HG03066 (cell line): ENCODE measurements around the gene MAPRE2.
A peak's percentile ranks its signal among the peaks of the same experiment; 100 is the strongest.
"Not testable (repeated sequence)": the region's sequence is repeated elsewhere in the genome, so short reads cannot be mapped to it uniquely, and the experiment has no call there.

Source experiments
- ATAC-seq: cut with Tn5 transposase; IDR thresholded peaks from one replicate; pipeline ENCODE4 v1.9.1; 2021; ENCODE audit warnings: low read depth; ENCODE audit not compliant: unreplicated experiment

MAPRE2 gene

DNA sequence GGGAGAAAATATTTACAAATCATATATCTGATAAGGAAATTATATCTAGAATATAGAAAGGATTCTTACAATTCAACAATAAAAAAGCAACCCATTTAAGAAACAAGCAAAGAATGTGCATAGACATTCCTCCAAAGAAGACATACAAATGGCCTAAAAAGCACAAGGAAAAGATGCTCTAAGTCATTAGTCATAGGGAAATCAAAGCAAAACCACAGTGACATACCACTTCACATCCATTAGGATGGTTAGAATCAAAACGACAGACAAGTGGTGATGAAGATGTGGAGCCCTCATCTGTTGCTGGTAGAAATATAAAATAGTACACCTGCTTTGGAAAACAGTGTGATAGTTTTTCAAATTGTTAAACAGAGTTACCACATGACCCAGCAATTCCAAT, 48.2 kb downstream of the MAPRE2 start:
- no peak for ATAC-seq

DNA sequence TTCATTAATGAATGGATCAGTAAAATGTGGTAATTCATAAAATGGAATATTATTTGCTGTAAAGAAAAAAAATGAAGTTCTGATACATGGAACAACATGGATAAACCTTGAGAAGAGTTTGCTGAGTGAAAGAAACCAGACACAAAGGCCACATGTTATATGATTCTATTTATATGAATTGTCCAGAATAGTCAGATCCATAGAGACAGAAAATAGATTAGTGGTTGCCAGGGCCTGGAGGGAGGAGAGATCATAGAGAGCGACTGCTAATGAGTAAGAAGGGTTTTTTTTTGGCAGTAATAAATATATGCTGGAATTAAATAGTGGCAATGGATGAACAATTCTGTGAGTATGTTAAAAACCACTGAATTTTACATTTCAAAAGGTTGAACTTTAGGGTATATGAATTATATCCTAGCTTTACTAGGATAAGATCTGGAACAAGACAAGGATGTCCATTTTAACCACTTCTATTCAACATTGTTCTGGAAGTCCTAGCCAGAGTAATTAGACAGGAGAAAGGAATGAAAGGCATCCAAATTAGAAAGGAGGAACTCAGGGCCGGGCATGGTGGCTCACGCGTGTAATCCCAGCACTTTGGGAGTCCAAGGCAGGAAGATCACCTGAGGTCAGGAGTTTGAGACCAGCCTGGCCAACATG, 48.8 kb downstream of the MAPRE2 start:
- no peak for ATAC-seq

DNA sequence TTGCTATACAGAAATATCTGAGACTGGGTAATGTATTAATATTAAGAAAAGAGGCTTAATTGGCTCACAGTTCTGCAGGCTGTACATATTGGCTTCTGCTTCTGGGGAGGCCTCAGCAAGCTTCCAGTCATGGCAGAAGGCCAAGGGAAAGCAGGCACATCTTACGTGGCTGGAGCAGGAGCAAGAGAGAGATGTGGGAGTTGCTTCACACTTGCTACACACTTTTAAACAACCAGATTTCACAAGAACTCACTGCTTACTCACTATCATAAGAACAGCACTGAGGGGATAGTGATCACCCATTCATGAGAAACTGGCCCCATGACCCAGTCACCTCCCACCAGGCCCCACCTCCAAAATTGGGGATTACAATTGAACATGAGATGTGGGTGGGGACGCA, 50.6 kb downstream of the MAPRE2 start:
- no peak for ATAC-seq

DNA sequence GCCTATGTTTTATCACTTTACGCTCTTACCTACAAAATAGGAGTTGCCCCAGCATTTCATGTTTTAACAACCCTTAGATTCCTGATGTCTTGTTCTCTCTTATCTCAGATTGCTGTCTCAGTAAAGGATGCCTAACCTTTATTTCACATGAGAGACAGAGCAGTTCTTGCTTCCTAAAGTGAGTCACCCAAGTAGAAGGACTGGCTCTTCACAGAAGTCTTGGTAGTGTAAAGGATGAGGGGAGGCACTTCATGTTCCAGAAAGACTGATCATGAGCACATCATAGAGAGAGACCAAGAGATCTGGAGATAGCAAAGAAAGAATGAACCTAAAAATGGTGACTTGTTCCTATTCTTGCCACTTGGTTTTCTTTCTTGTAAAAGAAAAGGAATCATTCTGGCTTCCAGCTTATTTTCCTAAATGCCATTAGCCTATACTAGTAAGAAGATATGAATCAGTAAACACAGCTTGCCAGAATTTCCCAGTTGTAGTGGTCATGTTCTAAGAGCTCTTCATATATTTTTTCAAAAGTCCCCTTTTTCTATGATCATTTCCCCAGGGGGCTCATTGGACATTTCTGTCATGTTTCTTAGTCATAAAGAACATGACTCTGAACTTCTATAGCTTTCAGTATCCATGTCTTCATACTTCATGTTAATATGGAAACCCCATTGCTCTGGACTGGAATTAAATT, 54.9 kb downstream of the MAPRE2 start:
- peak; percentile 59 for ATAC-seq

DNA sequence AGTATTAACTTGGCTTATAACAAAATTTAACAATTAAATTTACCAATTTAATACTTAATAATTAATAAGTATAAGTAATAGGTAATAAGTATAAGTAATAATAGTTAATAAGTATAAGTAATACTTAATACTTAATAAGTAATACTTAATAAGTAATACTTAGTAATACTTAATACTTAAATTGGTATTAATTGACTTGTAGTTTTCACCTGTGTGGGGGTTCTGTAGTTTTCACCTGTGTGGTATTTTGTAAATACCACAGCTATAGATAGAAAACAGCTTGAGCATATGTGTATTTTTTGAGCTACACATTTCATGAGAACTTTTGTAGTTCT, 55.4 kb downstream of the MAPRE2 start:
- ATAC-seq, result no peak

DNA sequence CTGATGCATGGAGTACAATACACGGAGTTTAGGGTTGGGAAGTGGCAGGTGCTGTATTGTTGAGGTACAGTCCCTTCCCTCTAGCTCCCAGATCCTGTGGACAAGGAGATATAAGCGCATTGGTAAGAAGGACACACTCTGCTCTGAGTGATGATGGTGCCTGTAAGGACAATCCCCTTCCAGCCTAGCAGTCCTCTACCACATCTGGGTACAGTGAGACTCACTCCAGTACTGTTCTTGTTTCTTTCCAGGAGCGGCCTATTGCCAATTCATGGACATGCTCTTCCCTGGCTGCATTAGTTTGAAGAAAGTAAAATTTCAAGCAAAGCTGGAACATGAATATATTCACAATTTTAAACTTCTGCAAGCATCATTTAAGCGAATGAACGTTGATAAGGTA, 56.0 kb downstream of the MAPRE2 start:
- ATAC-seq, result no peak

DNA sequence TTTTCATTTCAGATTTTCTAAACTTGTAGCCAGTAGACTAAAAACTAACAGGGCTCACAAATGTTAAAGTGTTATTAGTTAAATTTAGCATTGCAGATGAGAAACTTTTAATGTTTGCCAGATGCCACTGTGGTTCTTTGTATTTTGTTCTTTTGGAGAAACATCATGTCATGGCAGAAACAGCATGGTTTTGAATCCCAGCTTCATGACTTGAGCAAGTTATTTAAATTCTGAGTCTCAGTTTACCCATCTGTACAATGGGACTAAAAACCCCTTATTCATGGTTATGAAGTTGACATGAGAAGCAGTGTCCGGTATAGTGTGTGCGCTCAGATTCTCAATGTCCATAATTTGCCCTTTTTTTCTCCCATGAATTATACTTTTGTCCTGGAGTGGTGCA, 56.5 kb downstream of the MAPRE2 start:
- ATAC-seq, result no peak

DNA sequence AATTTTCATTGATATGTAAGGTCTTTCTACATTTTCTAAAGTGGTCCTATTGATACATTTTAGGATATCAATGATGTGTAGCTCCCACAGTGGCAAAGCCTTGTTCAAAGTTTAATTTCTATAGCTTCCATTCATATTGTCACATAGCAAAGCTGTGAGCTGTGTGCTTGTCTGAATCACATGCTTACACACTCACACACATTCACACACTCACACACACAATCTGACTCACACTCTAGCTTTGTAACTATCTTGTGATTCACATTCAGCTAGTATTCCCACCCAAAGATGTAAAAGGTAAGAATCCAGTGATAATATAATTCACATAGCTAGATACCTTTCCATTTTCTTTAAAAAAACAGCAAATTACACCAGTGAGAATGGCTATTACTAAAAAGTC, 58.7 kb downstream of the MAPRE2 start:
- no peak for ATAC-seq

DNA sequence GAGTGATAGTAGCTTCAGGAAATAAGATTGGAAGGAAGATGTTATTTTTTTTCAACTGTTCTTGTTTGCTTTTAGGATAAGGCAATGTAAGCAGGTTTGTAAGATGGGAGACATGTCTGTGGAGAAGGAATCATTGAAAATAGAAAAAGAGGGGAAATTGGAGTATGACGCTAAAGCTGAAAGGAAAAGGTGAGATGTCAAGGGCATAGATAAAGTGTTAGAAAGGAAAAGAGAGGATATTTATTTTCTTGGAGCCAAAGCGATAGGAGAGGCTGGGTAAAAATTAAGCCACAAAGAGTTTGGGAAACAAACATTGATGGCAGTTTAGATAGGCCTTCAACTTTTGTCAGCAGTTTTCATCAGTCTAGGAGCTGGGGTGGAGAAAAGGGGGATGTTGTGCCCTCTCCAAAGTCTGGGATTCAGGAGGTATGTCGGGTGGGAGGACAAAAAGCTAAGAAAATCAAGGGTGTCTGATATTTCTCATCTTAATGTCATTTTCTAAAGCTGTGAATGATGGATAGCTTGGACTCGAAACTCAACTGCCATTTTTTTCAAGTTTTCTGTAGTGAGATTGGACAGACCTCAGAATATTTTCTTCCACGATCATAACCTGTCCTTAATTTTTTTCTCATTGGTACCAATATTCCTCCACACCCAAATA, 63.3 kb downstream of the MAPRE2 start:
- no peak for ATAC-seq

DNA sequence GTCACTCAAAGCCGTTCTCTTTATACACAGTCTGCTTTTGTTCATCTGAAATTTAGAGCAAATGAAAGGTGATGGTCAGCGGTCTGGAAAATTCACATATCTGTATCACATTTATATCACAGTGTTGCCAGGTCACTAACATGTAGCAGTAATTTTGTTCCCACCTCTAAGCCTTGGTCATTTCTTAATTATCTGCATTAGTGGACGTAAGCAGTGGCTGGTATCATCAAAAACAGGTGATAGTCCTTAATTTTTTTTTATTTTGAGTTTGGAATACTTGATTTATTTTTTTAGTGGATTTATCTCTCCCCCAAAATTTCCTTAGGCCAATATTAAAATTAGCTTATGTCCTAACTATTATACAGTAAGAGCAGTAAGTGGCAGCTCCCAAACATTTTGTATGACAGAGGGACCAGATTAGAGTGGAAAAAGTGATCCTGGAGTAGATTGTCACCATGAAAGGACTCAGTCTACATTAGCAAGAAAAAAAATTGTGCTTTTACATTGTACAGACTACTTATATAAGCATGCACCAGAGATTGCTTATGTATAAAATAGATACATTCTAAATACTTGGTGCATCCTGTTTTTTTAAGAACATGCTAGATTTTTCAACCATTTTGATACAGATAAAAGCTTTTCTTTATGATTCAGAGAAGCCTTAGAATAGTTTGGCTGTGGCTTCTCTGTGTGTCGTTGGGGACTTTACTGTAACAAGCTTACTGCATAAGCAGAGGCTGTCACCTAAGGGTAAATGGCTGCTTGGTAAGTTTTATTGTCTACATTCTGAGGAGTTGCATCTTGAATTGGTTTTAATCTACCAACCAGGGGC, 65.0 kb downstream of the MAPRE2 start:
- ATAC-seq, result no peak

DNA sequence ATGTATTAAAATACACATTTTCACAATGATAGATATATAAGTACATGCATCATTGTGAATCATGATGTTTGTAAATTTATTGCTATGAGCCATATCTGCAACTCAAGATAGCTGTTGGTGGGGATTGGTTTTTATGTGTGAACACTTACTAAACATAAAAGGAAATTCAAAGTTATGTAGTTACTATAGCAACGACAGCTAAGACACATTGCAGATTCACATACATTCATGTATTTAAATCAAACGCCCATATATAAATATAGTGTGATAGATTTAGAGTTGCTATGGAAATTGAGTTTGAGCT, 65.6 kb downstream of the MAPRE2 start:
- ATAC-seq, result no peak

DNA sequence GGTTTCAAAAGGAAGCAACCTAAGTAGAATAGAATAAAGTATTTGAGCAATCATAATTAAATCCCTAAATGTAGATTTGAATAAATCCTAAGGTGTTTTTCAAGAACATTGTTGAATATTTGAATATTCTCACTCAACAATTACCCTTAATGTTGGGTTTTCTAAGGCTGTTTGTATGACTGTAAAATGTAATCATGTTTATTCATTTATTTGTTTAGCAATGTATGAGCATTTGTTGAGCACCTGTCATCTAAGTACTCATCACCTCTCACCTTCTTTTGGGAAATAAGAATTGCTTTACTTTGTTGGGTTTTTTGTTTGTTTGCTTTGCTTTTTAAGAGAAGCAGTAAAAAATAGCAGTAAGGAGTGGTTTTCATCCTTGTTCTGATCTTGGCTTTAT, 66.0 kb downstream of the MAPRE2 start:
- no peak for ATAC-seq

DNA sequence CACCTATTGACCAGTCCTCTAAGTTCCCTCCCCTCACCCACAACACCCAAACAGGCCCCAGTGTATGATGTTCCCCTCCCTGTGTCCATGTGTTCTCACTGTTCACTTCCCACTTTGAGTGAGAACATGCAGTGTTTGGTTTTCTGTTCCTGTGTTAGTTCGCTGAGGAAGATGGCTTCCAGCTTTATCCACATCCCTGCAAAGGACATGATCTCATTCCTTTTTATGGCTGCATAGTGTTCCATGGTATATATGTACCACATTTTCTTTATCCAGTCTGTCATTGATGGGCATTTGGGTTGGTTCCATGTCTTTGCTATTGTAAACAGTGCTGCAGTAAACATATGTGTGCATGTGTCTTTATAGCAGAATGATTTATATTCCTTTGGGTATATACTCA, 66.9 kb downstream of the MAPRE2 start:
- not testable (repeated sequence) for ATAC-seq

DNA sequence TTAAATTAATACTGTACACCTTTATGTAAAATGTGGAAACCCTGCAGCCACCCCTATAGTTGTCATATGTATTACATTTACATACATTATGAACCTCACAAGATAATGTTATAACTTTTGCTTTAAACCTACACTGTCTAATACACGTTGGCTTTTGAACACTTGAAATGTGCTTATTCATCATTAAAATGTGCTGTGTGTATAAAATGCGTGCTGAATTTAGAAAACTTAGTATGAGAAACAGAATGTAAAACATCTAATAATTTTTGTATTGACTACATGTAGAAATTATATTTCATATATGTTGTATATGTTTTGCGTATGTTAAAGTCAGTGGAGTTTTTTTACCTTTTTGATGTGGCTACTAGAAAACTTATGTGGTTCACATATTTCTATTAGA, 68.8 kb downstream of the MAPRE2 start:
- ATAC-seq, result no peak

DNA sequence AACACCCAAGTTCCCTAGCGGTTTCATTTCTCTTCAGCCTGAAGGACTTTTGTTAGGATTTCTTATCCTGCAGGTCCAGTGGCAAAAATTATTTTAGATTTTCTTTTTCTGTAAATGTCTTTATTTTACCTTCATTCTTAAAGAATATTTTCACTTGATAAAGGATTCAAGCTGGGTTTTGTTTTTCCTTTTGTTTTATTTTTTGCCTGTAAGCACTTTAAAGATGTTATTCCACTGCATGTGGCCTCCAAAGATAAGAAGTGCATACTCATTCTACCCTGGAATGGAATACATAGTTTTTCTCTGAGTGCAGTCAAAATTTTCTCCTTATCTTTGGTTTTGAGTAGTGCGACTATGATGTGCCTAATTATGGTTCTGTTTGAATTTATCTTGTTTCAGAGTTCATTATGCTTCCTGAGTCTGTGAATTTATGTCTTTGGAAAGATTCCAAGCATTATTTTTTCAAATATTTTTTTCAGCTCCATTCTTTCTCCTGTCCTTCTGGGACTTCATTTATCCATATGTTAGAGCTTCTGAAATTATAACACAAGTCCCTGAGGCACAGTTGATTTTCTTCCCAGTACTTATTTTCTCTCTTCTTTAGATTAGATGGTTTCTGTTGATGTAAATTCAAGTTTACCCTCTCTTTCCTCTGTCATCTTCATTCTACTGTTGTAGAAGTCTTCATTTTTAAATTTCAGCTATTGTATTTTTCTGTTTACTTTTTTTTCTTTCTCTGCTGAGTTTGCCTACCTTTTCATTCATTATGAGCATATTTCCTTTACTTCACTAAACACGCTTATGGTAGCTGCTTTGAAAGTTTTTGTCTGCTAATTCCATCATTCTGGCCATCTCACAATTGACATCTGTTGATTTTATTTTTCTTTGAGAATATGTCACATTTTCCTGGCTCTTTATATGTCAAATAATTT, 69.6 kb downstream of the MAPRE2 start:
- no peak for ATAC-seq

DNA sequence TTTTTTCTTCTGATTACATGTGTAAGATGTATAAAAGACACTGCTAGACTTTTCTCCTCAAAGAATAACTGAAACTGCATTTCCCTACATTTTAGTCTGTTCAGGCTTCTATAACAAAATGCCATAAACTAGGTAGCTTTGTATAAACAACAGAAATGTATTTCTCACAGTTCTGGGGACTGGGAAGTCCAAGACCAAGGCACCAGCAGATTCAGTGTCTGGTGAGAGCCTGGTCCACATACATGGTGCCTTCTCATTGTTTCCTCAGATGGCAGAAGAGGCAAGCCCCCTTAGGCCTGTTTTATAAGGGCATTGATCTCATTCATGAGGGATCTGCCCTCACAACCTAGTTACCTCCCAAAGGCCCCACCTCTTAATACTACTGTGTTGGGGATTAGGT, 71.5 kb downstream of the MAPRE2 start:
- ATAC-seq, result no peak

DNA sequence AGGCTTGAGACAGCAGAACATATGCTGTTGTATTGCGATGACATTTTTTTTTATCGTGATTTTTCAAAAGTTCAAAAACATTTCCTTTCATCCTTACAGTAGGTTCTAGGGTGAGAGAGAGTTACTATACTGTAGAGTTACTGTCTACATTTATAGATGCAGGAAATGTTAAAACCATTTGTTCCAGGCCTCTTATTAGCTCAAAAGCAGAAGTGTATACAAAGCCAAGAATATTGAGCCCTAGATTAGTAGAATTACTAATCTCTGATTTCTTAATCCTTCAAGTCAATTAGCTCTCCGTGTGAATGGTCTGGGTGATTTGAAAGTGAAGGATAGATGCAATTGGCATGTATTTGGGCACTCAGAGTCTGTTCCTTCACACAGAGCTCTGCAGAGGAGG, 73.1 kb downstream of the MAPRE2 start:
- ATAC-seq, result no peak

DNA sequence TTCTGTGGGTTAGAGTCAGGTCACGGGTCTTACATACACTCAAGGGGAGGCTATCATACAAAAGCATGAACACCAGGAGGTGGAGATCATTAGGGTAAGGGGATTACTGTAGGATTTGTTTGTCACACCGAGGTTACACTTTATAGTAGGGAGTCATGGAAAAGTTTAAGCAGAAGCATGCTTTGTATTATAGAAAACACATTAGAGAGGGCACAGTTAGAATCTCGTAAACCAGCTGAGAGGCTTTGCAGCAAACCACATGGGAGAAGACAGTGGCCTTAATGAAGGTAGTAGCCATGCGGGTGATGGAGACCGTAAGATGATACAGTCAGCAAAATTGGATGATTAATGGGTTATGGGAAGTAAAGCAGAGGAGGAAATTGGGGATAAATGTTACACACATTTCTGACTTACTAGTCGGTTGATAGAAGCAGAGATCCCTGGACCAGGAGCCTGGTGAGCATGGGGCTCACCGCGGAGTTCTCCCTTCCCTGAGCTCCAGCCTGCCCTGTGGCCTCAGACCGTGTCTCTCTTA, 75.6 kb downstream of the MAPRE2 start:
- no peak for ATAC-seq

DNA sequence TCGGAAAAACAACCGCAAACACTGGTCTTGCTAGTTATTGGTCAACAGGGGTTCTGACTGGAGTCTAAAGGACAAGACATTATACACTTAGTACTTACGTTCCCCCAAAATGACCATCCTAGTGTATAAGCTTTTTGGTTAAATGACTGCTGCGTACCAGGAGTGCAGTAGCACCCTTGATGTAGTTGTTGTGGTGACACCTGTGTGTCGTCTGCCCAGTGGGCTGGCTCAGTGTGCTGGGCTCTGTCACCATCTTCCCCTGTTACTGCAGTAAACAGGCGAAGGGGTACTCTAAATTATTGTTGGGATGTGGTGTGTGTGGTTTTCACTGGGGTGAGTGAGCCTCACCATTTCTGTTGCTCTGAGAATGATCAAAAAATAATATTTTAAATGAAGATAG, 76.2 kb downstream of the MAPRE2 start:
- ATAC-seq, result no peak

DNA sequence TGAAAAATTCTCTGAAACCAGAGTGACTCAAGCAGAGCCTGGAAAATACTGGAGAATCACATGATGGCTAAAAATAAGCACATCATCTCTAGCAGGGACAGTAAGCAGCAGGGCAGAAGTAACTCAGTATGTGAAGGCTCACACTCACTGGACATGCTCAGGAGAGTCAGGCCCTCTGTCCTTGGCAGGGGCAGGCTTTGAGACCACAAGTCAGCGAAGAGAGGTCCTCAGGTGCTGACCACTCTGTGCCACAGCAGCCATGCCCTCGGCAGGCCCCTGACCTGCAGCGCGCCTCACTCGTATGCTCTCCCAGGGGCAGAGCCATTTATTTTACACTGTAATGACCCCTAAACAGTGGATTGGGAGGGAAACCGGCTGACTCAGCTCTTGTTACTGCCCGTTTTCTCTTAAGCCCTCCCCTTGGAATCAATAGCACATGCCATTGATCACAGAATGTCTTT, 76.8 kb downstream of the MAPRE2 start:
- no peak for ATAC-seq
